Stomach (tissue), 9 donors: ENCODE data around the gene TPRG1. TPM values are rescaled to one million over a fixed set of nuclear protein-coding genes. Genes with fewer than 3 reads are reported as not detected.
A peak's percentile ranks its signal among the peaks of the same experiment; 100 is the strongest.

Experiments used
- DNase-seq, 2 donors: peaks; one replicate each; pipeline versions ENCODE4 v3.0.0 to v3.0.0-alpha.2; 2013 to 2019
- H3K27ac ChIP-seq, 5 donors: fragments of 200-600 bp in 4 of 5; sonication (generic) in 4 of 5; one replicate each; pipeline ENCODE4 v1.5.1; 2013 to 2019; ENCODE audit warnings: mild to moderate bottlenecking in 1 of 5, moderate library complexity in 1 of 5
- H3K27me3 ChIP-seq, 3 donors: fragments of 200-600 bp; sonication (generic); one replicate each; pipeline ENCODE4 v1.5.1; 2017 to 2019; ENCODE audit warnings: mixed run types in 1 of 3
- H3K36me3 ChIP-seq, 4 donors: fragments of 200-600 bp; sonication (generic); 1 replicate in 3 of 4; 2 replicates in 1 of 4; pipeline ENCODE4 v1.5.1; 2016 to 2019
- H3K4me1 ChIP-seq, 4 donors: fragments of 200-600 bp; sonication (generic); one replicate each; pipeline ENCODE4 v1.5.1; 2016 to 2019
- H3K4me3 ChIP-seq, 4 donors: fragments of 200-600 bp; sonication (generic) in 3 of 4; one replicate each; pipeline ENCODE4 v1.5.1; 2016 to 2019; ENCODE audit warnings: mild to moderate bottlenecking in 1 of 4
- H3K9me3 ChIP-seq, 4 donors: fragments of 200-600 bp; sonication (generic); one replicate each; pipeline ENCODE4 v1.5.1; 2016 to 2019
- EP300 ChIP-seq: sonication (generic); formaldehyde crosslinking; IDR thresholded peaks from one replicate; pipeline ENCODE4 v1.6.1; 2017; ENCODE audit warnings: antibody characterized with exemption
- POLR2A ChIP-seq, 4 donors: fragments of 450-650 bp; IDR thresholded peaks; one replicate each; pipeline ENCODE4 v1.6.1; 2016; ENCODE audit warnings: antibody characterized with exemption in 4 of 4, control low read depth in 2 of 4, mild to moderate bottlenecking in 1 of 4, moderate library complexity in 1 of 4
- POLR2AphosphoS5 ChIP-seq, 3 donors: sonication (generic); formaldehyde crosslinking; IDR thresholded peaks; one replicate each; pipeline ENCODE4 v1.6.1; 2016; ENCODE audit warnings: antibody characterized with exemption in 3 of 3
- WGBS, 5 donors: extraction: QIAGEN DNeasy Blood & Tissue Kit in 3 of 5; methylation state at CpG; one replicate each; pipeline versions ENCODE4 v1.1.5 to v1.1.7; 2013 to 2018; 5-methylcytosine and 5-hydroxymethylcytosine counted together
- intact Hi-C: fragments of 100-400 bp; cut with DNase I; formaldehyde crosslinking; loops from one replicate; pipeline ENCODE4 v1.15.1; 2023; ENCODE audit warnings: low total_unique reads
- polyA plus RNA-seq, 3 donors: library from polyadenylated mRNA; stranded (reverse); fragments of 200-250 nt; gene quantifications; one replicate each; pipeline ENCODE4 v1.2.3, GENCODE V29; 2013
- total RNA-seq, 5 donors: library from RNA; depleted of rRNA; stranded (reverse); fragments of >200 nt; gene quantifications; one replicate each; pipeline versions ENCODE4 v1.1.0 to v1.2.3, GENCODE V29; 2014 to 2016
- TF ChIP-seq, protein P1 (sequence below), 7 experiments: fragments of 450-650 bp in 4 of 7; fragments of 200-600 bp in 3 of 7; sonication (generic) in 3 of 7; IDR thresholded peaks; one replicate each; pipeline ENCODE4 v1.5.1; 2016 to 2019; ENCODE audit warnings: antibody characterized with exemption in 7 of 7, control low read depth in 2 of 7, mild to moderate bottlenecking in 1 of 7
- donor health status: healthy with polysubstance abuse.
- donor health status: Bipolar disorder and iron deficiency.
- donor health status: healthy.

TPRG1 gene
- total and polyA plus RNA-seq, 8 donors, result 1.2 to 20.9 (median 3.7) TPM

DNA sequence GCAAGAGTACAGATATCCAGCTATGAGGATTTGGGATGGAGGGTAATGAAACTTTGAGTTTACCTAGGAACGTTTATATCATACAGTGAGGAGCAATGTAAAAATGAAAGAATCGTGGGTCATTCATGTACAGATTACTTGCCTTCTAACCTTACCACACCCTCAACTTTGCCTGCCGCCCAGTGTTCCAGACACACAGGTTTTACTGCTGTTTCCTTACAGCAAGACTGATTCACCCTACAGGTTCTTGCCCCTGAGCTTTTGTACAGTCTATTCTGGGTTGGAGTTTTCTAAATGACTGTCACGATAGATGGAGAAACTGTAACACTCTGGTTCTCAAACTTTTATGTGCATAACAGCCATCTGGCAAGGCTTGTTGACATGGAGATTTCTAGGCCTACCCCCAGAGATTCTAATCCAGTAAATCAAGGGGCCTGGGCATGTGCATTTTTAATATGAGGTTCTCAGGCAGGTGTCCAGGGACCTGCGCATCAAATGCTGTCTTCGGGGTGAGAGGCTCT, 6.6 kb upstream of the TPRG1 start:
- no peaks in the 10 kb centered on the region for H3K4me1 ChIP-seq
- 64 to 86% (median 71%) methylated on average over 6 of the region's 6 CpGs for WGBS, 5 donors
- H3K27ac ChIP-seq, result no peak overlapping the region
- H3K4me3 ChIP-seq, result no peak overlapping the region
- DNase-seq, result peak; percentile 33 to 60
- TF ChIP-seq EP300, result no peak
- TF ChIP-seq, protein P1, sequence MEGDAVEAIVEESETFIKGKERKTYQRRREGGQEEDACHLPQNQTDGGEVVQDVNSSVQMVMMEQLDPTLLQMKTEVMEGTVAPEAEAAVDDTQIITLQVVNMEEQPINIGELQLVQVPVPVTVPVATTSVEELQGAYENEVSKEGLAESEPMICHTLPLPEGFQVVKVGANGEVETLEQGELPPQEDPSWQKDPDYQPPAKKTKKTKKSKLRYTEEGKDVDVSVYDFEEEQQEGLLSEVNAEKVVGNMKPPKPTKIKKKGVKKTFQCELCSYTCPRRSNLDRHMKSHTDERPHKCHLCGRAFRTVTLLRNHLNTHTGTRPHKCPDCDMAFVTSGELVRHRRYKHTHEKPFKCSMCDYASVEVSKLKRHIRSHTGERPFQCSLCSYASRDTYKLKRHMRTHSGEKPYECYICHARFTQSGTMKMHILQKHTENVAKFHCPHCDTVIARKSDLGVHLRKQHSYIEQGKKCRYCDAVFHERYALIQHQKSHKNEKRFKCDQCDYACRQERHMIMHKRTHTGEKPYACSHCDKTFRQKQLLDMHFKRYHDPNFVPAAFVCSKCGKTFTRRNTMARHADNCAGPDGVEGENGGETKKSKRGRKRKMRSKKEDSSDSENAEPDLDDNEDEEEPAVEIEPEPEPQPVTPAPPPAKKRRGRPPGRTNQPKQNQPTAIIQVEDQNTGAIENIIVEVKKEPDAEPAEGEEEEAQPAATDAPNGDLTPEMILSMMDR (IDR thresholded peaks at IDR 0.05), result no peak
- no peak for TF ChIP-seq POLR2AphosphoS5 (IDR thresholded peaks at IDR 0.05)
- TF ChIP-seq POLR2A (IDR thresholded peaks at IDR 0.05), result no peak
- no peaks in the 10 kb centered on the region for H3K36me3 ChIP-seq
- H3K27me3 ChIP-seq, result no peaks in the 10 kb centered on the region
- H3K9me3 ChIP-seq, result no peaks in the 10 kb centered on the region
- intact Hi-C loops, result no loop called here

DNA sequence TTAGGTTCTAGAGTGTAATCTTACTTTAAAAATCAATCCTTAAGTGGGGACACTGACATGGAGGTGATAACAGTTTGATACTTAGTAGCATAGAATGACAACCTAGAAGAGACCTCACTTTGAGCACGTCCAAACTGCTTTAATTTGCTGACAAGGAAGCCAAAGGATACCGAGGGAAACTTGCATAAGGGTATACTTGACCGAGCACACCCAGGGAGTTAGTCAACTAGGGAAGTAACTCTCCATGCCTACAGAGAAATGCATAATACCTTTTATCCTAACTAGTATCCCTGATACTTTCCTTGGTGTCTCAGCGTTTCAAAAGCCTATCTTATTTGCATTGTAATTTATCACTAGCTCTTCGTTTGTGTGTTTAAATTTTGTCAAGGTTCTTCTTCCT, 5.5 kb upstream of the TPRG1 start:
- TF ChIP-seq POLR2A (IDR thresholded peaks at IDR 0.05) (no peak), POLR2AphosphoS5 (IDR thresholded peaks at IDR 0.05) (no peak), EP300 (no peak)
- TF ChIP-seq, protein P1 (IDR thresholded peaks at IDR 0.05), result no peak
- H3K4me1 ChIP-seq, result no peaks in the 10 kb centered on the region
- H3K9me3 ChIP-seq, result no peaks in the 10 kb centered on the region
- H3K4me3 ChIP-seq, result no peak overlapping the region
- no peak overlapping the region for H3K27ac ChIP-seq
- intact Hi-C loops, result no loop called here
- H3K27me3 ChIP-seq, result no peaks in the 10 kb centered on the region
- 72 to 83% (median 81%) methylated on average over 5 of the region's 5 CpGs for WGBS, 5 donors
- no peak for DNase-seq
- H3K36me3 ChIP-seq, result no peaks in the 10 kb centered on the region

DNA sequence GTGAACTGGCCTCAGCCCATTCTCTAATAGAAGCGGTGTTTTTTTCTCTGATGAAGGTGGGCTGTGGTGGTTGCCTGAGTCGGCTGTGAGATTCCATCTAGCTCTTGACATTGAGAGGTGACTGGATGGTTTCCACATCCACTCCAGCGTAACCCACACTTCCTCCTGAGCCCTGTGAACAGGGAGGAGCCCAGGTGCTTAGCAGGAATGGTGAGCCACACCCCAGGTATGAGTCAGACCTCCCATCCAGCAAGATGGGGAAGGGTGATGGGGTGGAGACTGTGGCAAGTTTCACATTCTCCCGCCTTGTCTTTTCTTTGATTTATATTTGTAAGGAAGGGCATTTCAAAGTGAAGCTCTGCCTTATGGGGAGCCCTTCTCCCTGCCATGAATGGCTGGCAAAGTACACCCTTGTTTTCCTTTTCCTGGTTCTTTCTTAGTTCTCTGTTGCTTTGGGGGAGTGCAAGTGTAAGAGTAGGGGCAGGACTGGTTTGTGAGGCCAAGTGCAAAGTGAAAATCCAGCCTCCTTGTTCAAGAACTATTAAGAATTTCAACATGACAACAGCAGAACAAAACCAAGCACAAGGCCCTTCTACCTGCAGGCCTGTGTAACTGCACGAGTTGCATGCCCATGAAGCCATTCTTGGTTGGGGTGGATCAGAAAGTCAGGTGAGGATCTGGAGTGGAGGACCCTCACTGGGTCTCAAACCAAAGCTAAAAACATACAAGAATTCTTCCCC, 4.6 kb upstream of the TPRG1 start:
- TF ChIP-seq POLR2A (IDR thresholded peaks at IDR 0.05) (no peak), POLR2AphosphoS5 (IDR thresholded peaks at IDR 0.05) (peak in 2 of 3 donors; percentile 71 to 77)
- intact Hi-C loops, result no loop called here
- no peaks in the 10 kb centered on the region for H3K9me3 ChIP-seq
- H3K27ac ChIP-seq, result peak overlapping the region in 1 of 5 donors; percentile 23
- 59 to 71% (median 68%) methylated on average over 5 of the region's 5 CpGs for WGBS, 5 donors
- peak; percentile 65 to 88 for DNase-seq
- no peak overlapping the region for H3K4me3 ChIP-seq
- no peaks in the 10 kb centered on the region for H3K4me1 ChIP-seq
- H3K27me3 ChIP-seq, result no peaks in the 10 kb centered on the region
- no peaks in the 10 kb centered on the region for H3K36me3 ChIP-seq

DNA sequence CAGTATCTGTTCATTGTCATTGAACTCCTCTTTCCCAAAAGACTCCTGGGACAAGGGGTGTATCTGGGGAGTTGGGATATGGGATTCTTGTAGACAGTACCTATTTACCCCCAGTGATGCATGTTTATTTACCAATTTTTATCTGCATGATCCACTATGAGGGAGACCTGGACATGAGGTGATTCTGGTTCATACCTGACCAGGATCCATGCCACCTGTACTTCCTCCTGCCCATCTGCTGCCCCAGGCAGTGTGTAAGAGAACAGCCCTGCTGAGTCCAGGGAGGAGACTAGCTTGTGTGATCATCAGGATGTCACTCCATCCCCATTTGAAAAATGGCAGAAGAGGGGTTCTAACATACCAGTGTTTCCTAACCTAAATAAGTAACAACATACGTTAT, 3.1 kb upstream of the TPRG1 start:
- Histone ChIP-seq H3K4me1 (no peaks in the 10 kb centered on the region), H3K4me3 (no peak overlapping the region), H3K27me3 (no peaks in the 10 kb centered on the region), H3K27ac (no peak overlapping the region), H3K36me3 (no peaks in the 10 kb centered on the region), H3K9me3 (no peaks in the 10 kb centered on the region)
- intact Hi-C loops, result no loop called here
- no peak for TF ChIP-seq EP300
- TF ChIP-seq, protein P1 (IDR thresholded peaks at IDR 0.05), result no peak
- TF ChIP-seq POLR2A (IDR thresholded peaks at IDR 0.05), result no peak
- TF ChIP-seq POLR2AphosphoS5 (IDR thresholded peaks at IDR 0.05), result no peak
- 89 to 100% (median 97%) methylated on average over 1 of the region's 1 CpG for WGBS, 5 donors
- DNase-seq, result no peak

DNA sequence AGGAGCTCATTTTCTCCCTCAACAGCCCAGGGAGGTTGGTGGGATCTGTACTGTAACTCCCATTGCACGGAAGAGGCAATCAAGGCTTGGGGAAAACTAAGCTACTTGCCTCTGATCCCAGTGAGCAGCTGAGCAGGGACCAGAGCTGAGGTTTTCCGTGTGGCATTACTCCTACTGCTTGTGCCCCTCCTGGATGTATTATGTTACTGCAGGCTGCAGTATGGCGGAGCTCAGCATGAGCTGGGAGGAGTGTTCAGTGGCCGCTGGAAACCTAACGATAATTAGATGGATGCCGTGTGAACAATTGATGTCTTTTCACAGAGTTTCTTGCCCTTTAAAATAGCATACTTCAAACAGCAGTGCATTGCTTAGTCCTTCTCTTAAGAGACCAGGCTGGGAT, 2.0 kb upstream of the TPRG1 start:
- no peak for DNase-seq
- intact Hi-C loops, result no loop called here
- Histone ChIP-seq H3K4me1 (no peaks in the 10 kb centered on the region), H3K27me3 (no peaks in the 10 kb centered on the region), H3K4me3 (no peak overlapping the region), H3K36me3 (no peaks in the 10 kb centered on the region), H3K9me3 (no peaks in the 10 kb centered on the region), H3K27ac (no peak overlapping the region)
- WGBS, 5 donors, result 93 to 98% (median 96%) methylated on average over 6 of the region's 6 CpGs
- TF ChIP-seq, protein P1 (IDR thresholded peaks at IDR 0.05), result no peak
- no peak for TF ChIP-seq POLR2A (IDR thresholded peaks at IDR 0.05)
- no peak for TF ChIP-seq EP300
- TF ChIP-seq POLR2AphosphoS5 (IDR thresholded peaks at IDR 0.05), result no peak
